T-helper 2 cell treated with Interferon-gamma antibody and Interleukin-4, amounts not matched to agents 5 μg/mL and 100 μg/mL, for 36 hours (primary cell): Measurements from ENCODE around the gene EID2.

Source experiments
- DNase-seq: peaks from one replicate; pipeline ENCODE4 v3.0.0; 2021; ENCODE audit warnings: low spot score
- H3K27ac Mint-ChIP-seq: one replicate; pipeline ENCODE4 v1.8.0; 2021; ENCODE audit warnings: mild to moderate bottlenecking, mixed read lengths
- H3K27me3 Mint-ChIP-seq: one replicate; pipeline ENCODE4 v1.8.0; 2021; ENCODE audit warnings: low read depth, mixed read lengths
- H3K36me3 Mint-ChIP-seq: one replicate; pipeline ENCODE4 v1.8.0; 2021; ENCODE audit warnings: low read depth, mixed read lengths
- H3K4me1 Mint-ChIP-seq: one replicate; pipeline ENCODE4 v1.8.0; 2021; ENCODE audit warnings: low read depth, mixed read lengths
- H3K4me3 Mint-ChIP-seq: one replicate; pipeline ENCODE4 v1.8.0; 2022; ENCODE audit warnings: mild to moderate bottlenecking, moderate library complexity, mixed read lengths
- H3K9me3 Mint-ChIP-seq: one replicate; pipeline ENCODE4 v1.8.0; 2021; ENCODE audit warnings: mixed read lengths

EID2 gene

GRCh38 chr19:39520541-39521484, 19.1 kb downstream of the EID2 start:
- Mint-ChIP-seq H3K36me3 (no peaks in the 10 kb centered on the region), H3K27me3 (peaks cover 26% of the 10 kb centered on the region), H3K27ac (no peak overlapping the region), H3K4me3 (no peak overlapping the region), H3K4me1 (peaks cover 4% of the 10 kb centered on the region), H3K9me3 (no peaks in the 10 kb centered on the region)
- DNase-seq, result no peak

GRCh38 chr19:39518975-39519374, 21.0 kb downstream of the EID2 start:
- no peaks in the 10 kb centered on the region for H3K9me3 Mint-ChIP-seq
- no peak overlapping the region for H3K27ac Mint-ChIP-seq
- peaks cover 8% of the 10 kb centered on the region for H3K4me1 Mint-ChIP-seq
- no peak for DNase-seq
- no peak overlapping the region for H3K4me3 Mint-ChIP-seq
- no peaks in the 10 kb centered on the region for H3K36me3 Mint-ChIP-seq
- peaks cover 42% of the 10 kb centered on the region for H3K27me3 Mint-ChIP-seq

- no peaks in the 10 kb centered on the region for H3K36me3 Mint-ChIP-seq
- peaks cover 47% of the 10 kb centered on the region for H3K27me3 Mint-ChIP-seq
- H3K9me3 Mint-ChIP-seq, result no peaks in the 10 kb centered on the region
- H3K27ac Mint-ChIP-seq, result no peak overlapping the region
- peaks cover 8% of the 10 kb centered on the region for H3K4me1 Mint-ChIP-seq
- no peak for DNase-seq
- H3K4me3 Mint-ChIP-seq, result no peak overlapping the region
Observed at GRCh38 chr19:39518458-39518857, 21.5 kb downstream of the EID2 start.

- peaks cover 54% of the 10 kb centered on the region for H3K27me3 Mint-ChIP-seq
- no peaks in the 10 kb centered on the region for H3K36me3 Mint-ChIP-seq
- H3K27ac Mint-ChIP-seq, result no peak overlapping the region
- no peaks in the 10 kb centered on the region for H3K9me3 Mint-ChIP-seq
- DNase-seq, result no peak
- no peak overlapping the region for H3K4me3 Mint-ChIP-seq
- H3K4me1 Mint-ChIP-seq, result peaks cover 8% of the 10 kb centered on the region
Observed at GRCh38 chr19:39517432-39517831, 22.5 kb downstream of the EID2 start.

- peaks cover 54% of the 10 kb centered on the region for H3K27me3 Mint-ChIP-seq
- H3K36me3 Mint-ChIP-seq, result no peaks in the 10 kb centered on the region
- H3K27ac Mint-ChIP-seq, result no peak overlapping the region
- H3K4me3 Mint-ChIP-seq, result peak overlapping the region; percentile 2
- H3K4me1 Mint-ChIP-seq, result peaks cover 8% of the 10 kb centered on the region
- no peak for DNase-seq
- H3K9me3 Mint-ChIP-seq, result no peaks in the 10 kb centered on the region
Observed at GRCh38 chr19:39516270-39516669, 23.7 kb downstream of the EID2 start.

- no peak for DNase-seq
- Mint-ChIP-seq H3K36me3 (no peaks in the 10 kb centered on the region), H3K4me3 (peak overlapping the region; percentile 2), H3K27ac (no peak overlapping the region), H3K9me3 (no peaks in the 10 kb centered on the region), H3K4me1 (peaks cover 8% of the 10 kb centered on the region), H3K27me3 (peaks cover 54% of the 10 kb centered on the region)
Observed at GRCh38 chr19:39515551-39516191, 24.3 kb downstream of the EID2 start.

GRCh38 chr19:39514840-39515550, 25.0 kb downstream of the EID2 start, which contains the start of gene SELENOV:
Gene SELENOV, plus strand, starts transcription at chr19:39515139. Its CDS starts 74 bp downstream, at chr19:39515213.
- no peak for DNase-seq
- Mint-ChIP-seq H3K4me3 (peak within 1 kb of the TSS; percentile 66), H3K9me3 (no peaks in the 10 kb centered on the region), H3K36me3 (no peaks in the 10 kb centered on the region), H3K27ac (peak within 1 kb of the TSS; percentile 58), H3K4me1 (peaks cover 8% of the 10 kb centered on the region), H3K27me3 (peaks cover 54% of the 10 kb centered on the region)

GRCh38 chr19:39512988-39513387, 27.0 kb downstream of the EID2 start:
- Mint-ChIP-seq H3K4me3 (no peak overlapping the region), H3K27me3 (peaks cover 53% of the 10 kb centered on the region), H3K36me3 (no peaks in the 10 kb centered on the region), H3K9me3 (no peaks in the 10 kb centered on the region), H3K4me1 (peaks cover 8% of the 10 kb centered on the region), H3K27ac (no peak overlapping the region)
- no peak for DNase-seq

GRCh38 chr19:39509233-39509632, 30.7 kb downstream of the EID2 start:
- H3K4me3 Mint-ChIP-seq, result no peak overlapping the region
- peaks cover 50% of the 10 kb centered on the region for H3K27me3 Mint-ChIP-seq
- no peak overlapping the region for H3K27ac Mint-ChIP-seq
- no peak for DNase-seq
- H3K9me3 Mint-ChIP-seq, result no peaks in the 10 kb centered on the region
- no peaks in the 10 kb centered on the region for H3K36me3 Mint-ChIP-seq
- H3K4me1 Mint-ChIP-seq, result peaks cover 13% of the 10 kb centered on the region

- H3K27ac Mint-ChIP-seq, result no peak overlapping the region
- H3K27me3 Mint-ChIP-seq, result peaks cover 49% of the 10 kb centered on the region
- H3K9me3 Mint-ChIP-seq, result no peaks in the 10 kb centered on the region
- peaks cover 13% of the 10 kb centered on the region for H3K4me1 Mint-ChIP-seq
- no peaks in the 10 kb centered on the region for H3K36me3 Mint-ChIP-seq
- H3K4me3 Mint-ChIP-seq, result no peak overlapping the region
- no peak for DNase-seq
Observed at GRCh38 chr19:39508629-39509028, 31.3 kb downstream of the EID2 start.

- H3K4me3 Mint-ChIP-seq, result peak overlapping the region; percentile 80
- no peaks in the 10 kb centered on the region for H3K9me3 Mint-ChIP-seq
- H3K27ac Mint-ChIP-seq, result no peak overlapping the region
- no peaks in the 10 kb centered on the region for H3K36me3 Mint-ChIP-seq
- peaks cover 47% of the 10 kb centered on the region for H3K27me3 Mint-ChIP-seq
- peaks cover 19% of the 10 kb centered on the region for H3K4me1 Mint-ChIP-seq
- no peak for DNase-seq
Observed at GRCh38 chr19:39507715-39508364, 32.1 kb downstream of the EID2 start.

- Mint-ChIP-seq H3K4me1 (peaks cover 19% of the 10 kb centered on the region), H3K9me3 (no peaks in the 10 kb centered on the region), H3K4me3 (peak overlapping the region; percentile 80), H3K27ac (no peak overlapping the region), H3K36me3 (no peaks in the 10 kb centered on the region), H3K27me3 (peaks cover 46% of the 10 kb centered on the region)
- peak; percentile 75 for DNase-seq
Observed at GRCh38 chr19:39506944-39507714, 32.8 kb downstream of the EID2 start.

GRCh38 chr19:39506598-39506943, 33.4 kb downstream of the EID2 start:
- Mint-ChIP-seq H3K27ac (no peak overlapping the region), H3K27me3 (peaks cover 48% of the 10 kb centered on the region), H3K9me3 (no peaks in the 10 kb centered on the region), H3K36me3 (no peaks in the 10 kb centered on the region), H3K4me1 (peaks cover 19% of the 10 kb centered on the region), H3K4me3 (peak overlapping the region; percentile 56)
- no peak for DNase-seq
